Spleen (tissue), 11 donors: ENCODE results near the gene PDZD2. TPM values are rescaled to one million over a fixed set of nuclear protein-coding genes. Genes with fewer than 3 reads are reported as not detected.

ENCODE experiments used
- DNase-seq: peaks from one replicate; pipeline ENCODE4 v3.0.0-alpha.2; 2020
- H3K27ac ChIP-seq, 8 donors: fragments of 200-600 bp; sonication (generic) in 7 of 8; 1 replicate in 4 of 8; 2 replicates in 4 of 8; pipeline versions ENCODE4 v1.5.0 to v1.8.0; 2016 to 2021; ENCODE audit warnings: inconsistent platforms in 4 of 8, mild to moderate bottlenecking in 4 of 8, moderate library complexity in 1 of 8
- H3K27me3 ChIP-seq, 7 donors: fragments of 200-600 bp; sonication (generic) in 6 of 7; replicated peaks in 1 of 7; 1 replicate in 4 of 7; 2 replicates in 3 of 7; pipeline versions ENCODE4 v1.5.0 to v1.8.0; 2016 to 2021; ENCODE audit warnings: inconsistent platforms in 3 of 7, mild to moderate bottlenecking in 1 of 7
- H3K36me3 ChIP-seq, 6 donors: fragments of 200-600 bp; sonication (generic) in 5 of 6; 1 replicate in 4 of 6; 2 replicates in 2 of 6; pipeline versions ENCODE4 v1.5.0 to v1.8.0; 2016 to 2021; ENCODE audit warnings: inconsistent platforms in 2 of 6
- H3K4me1 ChIP-seq, 6 donors: fragments of 200-600 bp; sonication (generic) in 5 of 6; 1 replicate in 3 of 6; 2 replicates in 3 of 6; pipeline versions ENCODE4 v1.5.0 to v1.8.0; 2016 to 2021; ENCODE audit warnings: inconsistent platforms in 3 of 6
- H3K4me3 ChIP-seq, 8 donors: fragments of 200-600 bp; sonication (generic) in 7 of 8; 1 replicate in 4 of 8; 2 replicates in 4 of 8; pipeline versions ENCODE4 v1.5.0 to v1.8.0; 2016 to 2021; ENCODE audit warnings: inconsistent platforms in 4 of 8, mild to moderate bottlenecking in 4 of 8, moderate library complexity in 2 of 8
- H3K9me3 ChIP-seq, 8 donors: fragments of 200-600 bp; sonication (generic) in 7 of 8; 1 replicate in 4 of 8; 2 replicates in 4 of 8; pipeline versions ENCODE4 v1.5.0 to v1.8.0; 2016 to 2021; ENCODE audit warnings: inconsistent platforms in 4 of 8
- CTCF ChIP-seq, 11 experiments: fragments of 200-600 bp in 7 of 11; fragments of 450-650 bp in 4 of 11; sonication (generic) in 4 of 11; IDR thresholded peaks in 8 of 11; conservative IDR thresholded peaks in 3 of 11; 1 replicate in 7 of 11; 2 replicates in 4 of 11; pipeline versions ENCODE4 v1.4.0 to v1.8.0; 2016 to 2021; ENCODE audit warnings: antibody characterized with exemption in 11 of 11, inconsistent platforms in 4 of 11, mild to moderate bottlenecking in 1 of 11
- POLR2A ChIP-seq, 3 donors: fragments of 450-650 bp; IDR thresholded peaks; one replicate each; pipeline ENCODE4 v1.5.1; 2017; ENCODE audit warnings: antibody characterized with exemption in 3 of 3, mild to moderate bottlenecking in 1 of 3
- POLR2AphosphoS5 ChIP-seq, 3 donors: sonication (generic); formaldehyde crosslinking; IDR thresholded peaks; one replicate each; pipeline ENCODE4 v1.5.1; 2017; ENCODE audit warnings: antibody characterized with exemption in 3 of 3
- WGBS, 5 donors: extraction: QIAGEN DNeasy Blood & Tissue Kit in 3 of 5; methylation state at CpG; one replicate each; pipeline versions ENCODE4 v1.1.5 to v1.1.7; 2013 to 2018; 5-methylcytosine and 5-hydroxymethylcytosine counted together
- intact Hi-C: fragments of 100-400 bp; cut with DNase I; formaldehyde crosslinking; loops from one replicate; pipeline ENCODE4 v1.15.0; 2023; ENCODE audit warnings: low total_unique reads
- polyA plus RNA-seq, 3 donors: library from polyadenylated mRNA; stranded (reverse); fragments of 200-250 nt; gene quantifications; one replicate each; pipeline ENCODE4 v1.2.1, GENCODE V29; 2013
- total RNA-seq, 7 donors: library from RNA; depleted of rRNA in 3 of 7; stranded (reverse); fragments of >200 nt in 3 of 7; fragmentation: NEBNext Ultra II Directional in 4 of 7; extraction: Animal tissue kit (Norgen Biotek cat#: 25700) in 4 of 7; gene quantifications; one replicate each; pipeline versions ENCODE4 v1.1.0 to v1.2.1, GENCODE V29; 2016 to 2021
- donor health status: healthy with polysubstance abuse.
- donor health status: DM: no; HTN: no; CAD: no; lungs with moderate emphysema.
- donor health status: DM: no; HTN: no; CAD: no.
- donor health status: Bipolar disorder and iron deficiency.
- donor health status: healthy.
- donor health status: DM: no; HTN: no; CAD: no.
- donor health status: DM: yes; HTN: yes; CAD: no.

The PDZD2 gene
- total and polyA plus RNA-seq, 10 donors: 0.09 to 4.7 (median 2.4) TPM

GRCh38 chr5:31614151-31615020 lies 24.5 kb upstream of the PDZD2 start:
- peaks cover 0 to 18% (median 0%) of the 10 kb centered on the region in 7 donors for H3K27me3 ChIP-seq
- H3K4me3 ChIP-seq: no peak overlapping the region
- no peaks in the 10 kb centered on the region for H3K4me1 ChIP-seq
- H3K27ac ChIP-seq: no peak overlapping the region
- no peak for DNase-seq
- H3K36me3 ChIP-seq: no peaks in the 10 kb centered on the region
- no peak for TF ChIP-seq POLR2A (IDR thresholded peaks at IDR 0.05)
- no peak for TF ChIP-seq POLR2AphosphoS5 (IDR thresholded peaks at IDR 0.05)
- TF ChIP-seq CTCF (IDR thresholded peaks at IDR 0.05 in 8 of 11, conservative IDR thresholded peaks at IDR 0.05 in 3 of 11): no peak
- WGBS, 5 donors: 29 to 48% (median 39%) methylated on average over 11 of the region's 11 CpGs
- H3K9me3 ChIP-seq: no peaks in the 10 kb centered on the region
- intact Hi-C loops: no loop called here

GRCh38 chr5:31617867-31618266 lies 21.1 kb upstream of the PDZD2 start:
- Histone ChIP-seq H3K4me3 (no peak overlapping the region), H3K36me3 (no peaks in the 10 kb centered on the region), H3K27ac (no peak overlapping the region), H3K4me1 (no peaks in the 10 kb centered on the region), H3K9me3 (no peaks in the 10 kb centered on the region), H3K27me3 (peaks cover 0 to 35% (median 0%) of the 10 kb centered on the region in 7 donors)
- WGBS, 5 donors: 29 to 47% (median 31%) methylated on average over 5 of the region's 5 CpGs
- DNase-seq: no peak
- TF ChIP-seq CTCF (IDR thresholded peaks at IDR 0.05 in 8 of 11, conservative IDR thresholded peaks at IDR 0.05 in 3 of 11): no peak
- no peak for TF ChIP-seq POLR2AphosphoS5 (IDR thresholded peaks at IDR 0.05)
- no peak for TF ChIP-seq POLR2A (IDR thresholded peaks at IDR 0.05)
- intact Hi-C loops: no loop called here

GRCh38 chr5:31620026-31620425 lies 18.9 kb upstream of the PDZD2 start:
- DNase-seq: no peak
- Histone ChIP-seq H3K27me3 (peaks cover 0 to 35% (median 0%) of the 10 kb centered on the region in 7 donors), H3K4me3 (no peak overlapping the region), H3K36me3 (no peaks in the 10 kb centered on the region), H3K27ac (no peak overlapping the region), H3K9me3 (no peaks in the 10 kb centered on the region), H3K4me1 (no peaks in the 10 kb centered on the region)
- TF ChIP-seq POLR2AphosphoS5 (IDR thresholded peaks at IDR 0.05) (no peak), CTCF (IDR thresholded peaks at IDR 0.05 in 8 of 11, conservative IDR thresholded peaks at IDR 0.05 in 3 of 11) (no peak), POLR2A (IDR thresholded peaks at IDR 0.05) (no peak)
- intact Hi-C loops: no loop called here
- 74 to 87% (median 85%) methylated on average over 4 of the region's 4 CpGs for WGBS, 5 donors

- Histone ChIP-seq H3K27me3 (peaks cover 0 to 41% (median 0%) of the 10 kb centered on the region in 7 donors), H3K4me1 (no peaks in the 10 kb centered on the region), H3K4me3 (no peak overlapping the region), H3K9me3 (no peaks in the 10 kb centered on the region), H3K36me3 (no peaks in the 10 kb centered on the region), H3K27ac (no peak overlapping the region)
- WGBS, 5 donors: 54 to 72% (median 67%) methylated on average over 4 of the region's 4 CpGs
- intact Hi-C loops: no loop called here
- no peak for TF ChIP-seq CTCF (IDR thresholded peaks at IDR 0.05 in 8 of 11, conservative IDR thresholded peaks at IDR 0.05 in 3 of 11)
- no peak for TF ChIP-seq POLR2A (IDR thresholded peaks at IDR 0.05)
- TF ChIP-seq POLR2AphosphoS5 (IDR thresholded peaks at IDR 0.05): no peak
- no peak for DNase-seq
These were observed 15.7 kb upstream of the PDZD2 start for GRCh38 chr5:31623249-31623648.
